Thyroid gland (tissue), 4 donors: ENCODE measurements around the gene AP3B2. TPM values are rescaled to one million over a fixed set of nuclear protein-coding genes. Genes with fewer than 3 reads are reported as not detected.
A peak's percentile ranks its signal among the peaks of the same experiment; 100 is the strongest.
"Not testable (repeated sequence)": the region's sequence is repeated elsewhere in the genome, so short reads cannot be mapped to it uniquely, and the experiment has no call there.

ENCODE experiments used
- DNase-seq, 2 donors: peaks; one replicate each; pipeline ENCODE4 v3.0.0-alpha.2; 2019
- H3K27ac ChIP-seq, 3 donors: fragments of 200-600 bp; sonication (generic); 1 replicate in 2 of 3; 2 replicates in 1 of 3; pipeline ENCODE4 v1.5.1; 2016 to 2019; ENCODE audit warnings: mild to moderate bottlenecking in 1 of 3, moderate library complexity in 1 of 3
- H3K27me3 ChIP-seq: fragments of 200-600 bp; sonication (generic); one replicate; pipeline ENCODE4 v1.5.1; 2019
- H3K36me3 ChIP-seq, 2 donors: fragments of 200-600 bp; sonication (generic); one replicate each; pipeline ENCODE4 v1.5.1; 2016 to 2019
- H3K4me1 ChIP-seq, 2 donors: fragments of 200-600 bp; sonication (generic); one replicate each; pipeline ENCODE4 v1.5.1; 2017 to 2019
- H3K4me3 ChIP-seq, 3 donors: fragments of 200-600 bp; sonication (generic); replicated peaks in 1 of 3; 1 replicate in 2 of 3; 2 replicates in 1 of 3; pipeline ENCODE4 v1.5.1; 2016; ENCODE audit warnings: mild to moderate bottlenecking in 1 of 3
- H3K9me3 ChIP-seq: fragments of 200-600 bp; sonication (generic); one replicate; pipeline ENCODE4 v1.5.1; 2017
- POLR2A ChIP-seq, 2 donors: fragments of 450-650 bp; IDR thresholded peaks; one replicate each; pipeline ENCODE4 v1.6.1; 2017; ENCODE audit warnings: antibody characterized with exemption in 2 of 2, mild to moderate bottlenecking in 2 of 2, moderate library complexity in 1 of 2
- WGBS, 2 donors: methylation state at CpG; one replicate each; pipeline ENCODE4 v1.1.5; 2017; 5-methylcytosine and 5-hydroxymethylcytosine counted together
- intact Hi-C: fragments of 100-400 bp; cut with DNase I; formaldehyde crosslinking; loops from one replicate; pipeline ENCODE4 v1.15.1; 2023
- total RNA-seq, 4 donors: library from RNA; depleted of rRNA; stranded (reverse); fragments of >200 nt; gene quantifications; one replicate each; pipeline ENCODE4 v1.2.3, GENCODE V29; 2016
- TF ChIP-seq, protein P1 (sequence below), 6 experiments: fragments of 200-600 bp in 3 of 6; fragments of 450-650 bp in 3 of 6; sonication (generic) in 3 of 6; IDR thresholded peaks; one replicate each; pipeline ENCODE4 v1.5.1; 2016 to 2019; ENCODE audit warnings: antibody characterized with exemption in 6 of 6, mild to moderate bottlenecking in 2 of 6, inconsistent platforms in 1 of 6, moderate library complexity in 1 of 6

AP3B2 gene
- total RNA-seq, 4 donors from 2014 or later = 1.4 to 4.1 (median 2.1) TPM

DNA sequence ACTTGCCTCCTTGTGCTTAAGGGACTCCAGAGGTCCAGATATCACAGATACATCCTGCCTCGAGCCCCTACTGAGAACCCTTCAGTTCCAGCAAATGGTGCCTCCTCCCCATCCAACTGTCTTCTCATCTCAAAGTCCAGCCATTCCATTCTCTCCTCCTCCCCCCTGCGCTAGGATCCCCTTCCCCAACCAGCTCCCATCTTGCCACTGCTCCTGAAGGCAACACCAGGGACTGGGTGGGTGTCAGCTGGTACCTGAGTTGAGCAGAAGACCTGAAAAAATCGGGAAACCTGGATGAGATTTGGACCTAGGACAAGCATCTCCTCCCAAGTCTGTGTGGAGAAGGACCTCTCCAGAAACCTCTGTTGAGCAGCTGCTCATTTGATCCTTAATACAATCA is 2.4 kb upstream of the AP3B2 start:
- no peak overlapping the region for H3K27ac ChIP-seq
- intact Hi-C loops = no loop called here
- peaks cover 6 to 10% of the 10 kb centered on the region in 2 donors for H3K4me1 ChIP-seq
- no peak overlapping the region for H3K4me3 ChIP-seq
- 69 to 77% methylated on average over 3 of the region's 3 CpGs for WGBS, 2 donors
- no peak for DNase-seq
- no peaks in the 10 kb centered on the region for H3K9me3 ChIP-seq
- H3K36me3 ChIP-seq = no peaks in the 10 kb centered on the region
- TF ChIP-seq POLR2A (IDR thresholded peaks at IDR 0.05) = no peak
- TF ChIP-seq, protein P1, sequence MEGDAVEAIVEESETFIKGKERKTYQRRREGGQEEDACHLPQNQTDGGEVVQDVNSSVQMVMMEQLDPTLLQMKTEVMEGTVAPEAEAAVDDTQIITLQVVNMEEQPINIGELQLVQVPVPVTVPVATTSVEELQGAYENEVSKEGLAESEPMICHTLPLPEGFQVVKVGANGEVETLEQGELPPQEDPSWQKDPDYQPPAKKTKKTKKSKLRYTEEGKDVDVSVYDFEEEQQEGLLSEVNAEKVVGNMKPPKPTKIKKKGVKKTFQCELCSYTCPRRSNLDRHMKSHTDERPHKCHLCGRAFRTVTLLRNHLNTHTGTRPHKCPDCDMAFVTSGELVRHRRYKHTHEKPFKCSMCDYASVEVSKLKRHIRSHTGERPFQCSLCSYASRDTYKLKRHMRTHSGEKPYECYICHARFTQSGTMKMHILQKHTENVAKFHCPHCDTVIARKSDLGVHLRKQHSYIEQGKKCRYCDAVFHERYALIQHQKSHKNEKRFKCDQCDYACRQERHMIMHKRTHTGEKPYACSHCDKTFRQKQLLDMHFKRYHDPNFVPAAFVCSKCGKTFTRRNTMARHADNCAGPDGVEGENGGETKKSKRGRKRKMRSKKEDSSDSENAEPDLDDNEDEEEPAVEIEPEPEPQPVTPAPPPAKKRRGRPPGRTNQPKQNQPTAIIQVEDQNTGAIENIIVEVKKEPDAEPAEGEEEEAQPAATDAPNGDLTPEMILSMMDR (IDR thresholded peaks at IDR 0.05) = no peak
- H3K27me3 ChIP-seq = no peaks in the 10 kb centered on the region

DNA sequence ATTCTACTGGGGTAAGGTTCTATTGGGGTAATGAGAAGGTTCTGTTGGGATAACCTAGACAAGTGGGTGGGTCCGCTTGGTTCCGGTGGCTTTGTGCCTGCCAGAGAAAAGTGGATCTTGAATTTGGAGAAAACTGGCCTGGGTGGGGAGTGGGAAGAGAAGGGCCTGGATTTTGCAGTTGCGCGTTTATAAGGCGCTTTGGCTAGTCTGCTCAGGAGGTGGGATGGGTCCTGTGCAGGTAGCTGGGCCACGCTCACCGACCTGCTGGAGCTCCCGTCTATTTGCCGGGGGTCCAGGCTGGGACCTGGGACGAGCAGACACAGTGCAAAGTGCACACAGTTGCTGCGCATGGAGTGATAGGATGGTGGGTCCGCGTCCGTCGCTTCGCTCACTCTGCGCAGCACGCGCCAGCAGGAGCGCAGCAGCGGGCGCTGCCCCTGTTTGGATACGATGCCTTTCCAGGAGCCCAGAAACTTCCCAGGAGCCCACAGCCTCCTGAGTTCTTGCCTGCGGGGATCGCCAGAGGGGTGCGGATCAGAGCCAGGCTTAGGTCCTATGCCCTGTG is 1.3 kb upstream of the AP3B2 start:
- H3K27me3 ChIP-seq = no peaks in the 10 kb centered on the region
- H3K36me3 ChIP-seq = no peaks in the 10 kb centered on the region
- H3K4me1 ChIP-seq = peaks cover 6 to 10% of the 10 kb centered on the region in 2 donors
- H3K27ac ChIP-seq = no peak overlapping the region
- 97 to 98% methylated on average over 5 to 25 of the region's 26 CpGs for WGBS, 2 donors
- TF ChIP-seq, protein P1 (IDR thresholded peaks at IDR 0.05) = no peak
- no peak for TF ChIP-seq POLR2A (IDR thresholded peaks at IDR 0.05)
- H3K4me3 ChIP-seq = no peak overlapping the region
- DNase-seq = no peak
- H3K9me3 ChIP-seq = no peaks in the 10 kb centered on the region
- intact Hi-C loops = no loop called here

DNA sequence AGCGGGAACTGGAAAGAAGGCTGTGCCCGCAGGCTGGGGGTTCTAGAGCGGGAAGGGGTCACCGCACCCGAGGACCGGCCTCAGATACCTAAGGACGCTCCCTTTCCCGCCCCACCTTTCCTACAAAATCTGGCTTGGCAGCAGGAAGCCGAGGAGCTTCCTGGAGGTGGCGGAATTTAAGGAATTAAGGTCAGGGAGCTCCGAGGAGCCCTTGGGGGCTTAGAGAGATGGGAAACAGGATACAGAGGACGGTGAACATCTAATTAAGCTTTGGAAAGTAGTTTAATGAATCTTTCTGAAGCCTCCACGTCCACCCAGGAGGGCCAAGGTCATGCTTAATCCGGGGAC is 507 bp upstream of the AP3B2 start:
- 13 to 23% methylated on average over 11 to 14 of the region's 14 CpGs for WGBS, 2 donors
- TF ChIP-seq, protein P1 (IDR thresholded peaks at IDR 0.05) = no peak
- TF ChIP-seq POLR2A (IDR thresholded peaks at IDR 0.05) = no peak
- DNase-seq = no peak
- intact Hi-C loops = no loop called here
- Histone ChIP-seq H3K36me3 (no peaks in the 10 kb centered on the region), H3K27ac (no peak overlapping the region), H3K4me3 (peak overlapping the region in 1 of 3 donors; percentile 54), H3K27me3 (no peaks in the 10 kb centered on the region), H3K9me3 (no peaks in the 10 kb centered on the region), H3K4me1 (peaks cover 6 to 10% of the 10 kb centered on the region in 2 donors)

DNA sequence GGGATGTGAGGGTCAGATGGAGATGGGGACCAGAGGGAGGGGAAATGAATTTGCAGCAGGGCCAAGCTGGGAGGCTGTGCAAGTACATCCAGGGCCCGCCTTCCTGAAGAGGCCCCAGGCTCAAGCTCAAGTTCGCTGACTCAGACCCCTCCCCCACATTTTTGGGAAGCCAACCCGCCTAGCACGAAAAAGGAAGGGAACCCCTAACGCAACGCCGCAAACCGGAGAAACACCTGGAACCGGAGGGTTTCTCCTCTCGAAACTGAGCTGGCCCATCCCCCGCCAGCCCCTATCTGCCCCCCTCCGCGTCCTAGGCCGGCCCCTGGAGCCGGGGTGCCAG is 624 bp downstream of the AP3B2 start:
- H3K9me3 ChIP-seq = no peaks in the 10 kb centered on the region
- H3K36me3 ChIP-seq = no peaks in the 10 kb centered on the region
- peak overlapping the region in 1 of 3 donors; percentile 54 for H3K4me3 ChIP-seq
- no peaks in the 10 kb centered on the region for H3K27me3 ChIP-seq
- no peak for DNase-seq
- WGBS, 2 donors = 8 to 10% methylated on average over 5 to 7 of the region's 15 CpGs
- H3K27ac ChIP-seq = no peak overlapping the region
- TF ChIP-seq, protein P1 (IDR thresholded peaks at IDR 0.05) = no peak
- no peak for TF ChIP-seq POLR2A (IDR thresholded peaks at IDR 0.05)
- intact Hi-C loops = loop anchor here (5.0 kb wide), 1 partner anchor 42 kb away; no protein-coding TSS in a partner anchor
- peaks cover 6 to 10% of the 10 kb centered on the region in 2 donors for H3K4me1 ChIP-seq

DNA sequence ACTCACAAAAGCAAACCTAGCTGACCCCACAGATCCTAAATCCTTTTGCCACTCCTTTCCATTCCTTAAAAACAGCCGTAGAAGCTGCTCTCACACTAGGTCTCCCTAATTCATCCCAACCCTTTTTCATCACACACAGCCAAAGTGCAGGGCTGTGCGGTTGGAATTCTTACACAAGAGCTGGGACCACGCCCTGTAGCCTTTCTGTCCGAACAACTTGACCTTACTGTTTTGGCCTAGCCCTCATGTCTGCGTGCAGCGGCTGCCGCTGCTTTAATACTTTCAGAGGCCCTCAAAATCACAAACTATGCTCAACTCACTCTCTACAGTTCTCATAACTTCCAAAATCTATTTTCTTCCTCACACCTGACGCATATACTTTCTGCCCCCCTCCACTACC is 3.8 kb downstream of the AP3B2 start:
- not testable (repeated sequence) for H3K4me3 ChIP-seq, H3K36me3 ChIP-seq, H3K9me3 ChIP-seq, H3K27ac ChIP-seq, H3K4me1 ChIP-seq, DNase-seq, H3K27me3 ChIP-seq
- WGBS, 2 donors = 84 to 88% methylated on average over 8 of the region's 8 CpGs
- intact Hi-C loops = loop anchor here (5.0 kb wide), 1 partner anchor 39 kb away; no protein-coding TSS in a partner anchor

DNA sequence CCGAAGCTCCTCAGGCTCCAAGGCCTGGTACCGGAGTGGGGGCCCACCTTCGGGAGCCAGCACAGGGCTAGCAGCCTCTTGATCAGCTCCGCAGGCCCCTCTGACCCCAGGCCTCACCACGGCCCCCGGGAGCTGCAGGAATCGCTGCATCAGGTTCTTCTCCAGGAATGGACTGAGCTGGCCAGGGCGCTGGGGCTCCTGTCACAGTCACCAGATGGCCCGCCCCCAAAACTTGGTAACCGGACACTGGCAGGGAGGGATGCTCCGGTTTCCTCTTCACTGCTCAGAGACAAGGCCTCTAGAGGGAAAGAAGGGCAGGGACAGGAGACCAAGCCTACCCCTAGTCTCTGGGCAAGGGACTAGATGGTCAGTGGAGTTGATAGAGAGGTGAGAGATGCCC is 9.9 kb downstream of the AP3B2 start:
- H3K9me3 ChIP-seq = no peaks in the 10 kb centered on the region
- no peak for TF ChIP-seq POLR2A (IDR thresholded peaks at IDR 0.05)
- TF ChIP-seq, protein P1 (IDR thresholded peaks at IDR 0.05) = no peak
- WGBS, 2 donors = 10 to 28% methylated on average over 2 to 6 of the region's 11 CpGs
- no peaks in the 10 kb centered on the region for H3K27me3 ChIP-seq
- no peak overlapping the region for H3K27ac ChIP-seq
- DNase-seq = no peak
- no peak overlapping the region for H3K4me3 ChIP-seq
- no peaks in the 10 kb centered on the region for H3K36me3 ChIP-seq
- intact Hi-C loops = no loop called here
- no peaks in the 10 kb centered on the region for H3K4me1 ChIP-seq
